Endothelial cell of umbilical vein (primary cell): ENCODE data around the gene FTSJ3. TPM values are rescaled to one million over a fixed set of nuclear protein-coding genes. Genes with fewer than 3 reads are reported as not detected.

ENCODE experiments used
- BruUV-seq: library from RNA; stranded (reverse); fragments of 400-500 nt; replicated peaks from 2 replicates; lab custom pipeline; 2021; lab: Mats Ljungman, UMichigan
- CTCF ChIA-PET: fragments of 300-600, 350-600 bp; sonication (Branson Sonifier 250); formaldehyde crosslinking; loops from one replicate; lab custom pipeline; 2021; ENCODE audit warnings: antibody characterized with exemption, inconsistent platforms; lab: Charles Lee
- POLR2A ChIA-PET: fragments of 300-600, 350-600 bp; sonication (Branson Sonifier 250); formaldehyde crosslinking; loops from one replicate; lab custom pipeline; 2021; ENCODE audit warnings: antibody characterized with exemption, inconsistent platforms; lab: Charles Lee
- DNase-seq: peaks from one replicate; pipeline ENCODE4 v3.0.0-alpha.2; 2011; ENCODE audit warnings: low read depth, low spot score
- FAIRE-seq: peaks from 2 replicates; lab custom pipeline; 2011; peaks lifted over from hg19 to GRCh38; lab: Jason Lieb, UNC
- H2AFZ ChIP-seq: 2 replicates; pipeline ENCODE4 v1.6.0; 2012; ENCODE audit warnings: low read depth, low read length, control low read depth, inconsistent platforms
- H3K27ac ChIP-seq: 2 replicates; pipeline ENCODE4 v1.5.1; 2011; ENCODE audit warnings: low read depth, mild to moderate bottlenecking, control low read depth, low read length, moderate library complexity; ENCODE audit not compliant: insufficient read depth
- H3K27me3 ChIP-seq, 2 experiments: 2 replicates each; pipeline versions ENCODE4 v1.6.0 to v1.6.1; 2011; ENCODE audit warnings: low read length in 2 of 2, mixed read lengths in 1 of 2; ENCODE audit not compliant: control insufficient read depth in 2 of 2, insufficient read depth in 2 of 2
- H3K36me3 ChIP-seq, 2 experiments: 2 replicates in 1 of 2; 3 replicates in 1 of 2; pipeline ENCODE4 v1.5.1; 2011; ENCODE audit warnings: low read length in 2 of 2, mild to moderate bottlenecking in 1 of 2, moderate library complexity in 1 of 2; ENCODE audit not compliant: control insufficient read depth in 2 of 2, insufficient read depth in 2 of 2; ENCODE audit errors: extremely low read depth in 1 of 2
- H3K4me1 ChIP-seq: 3 replicates; pipeline ENCODE4 v1.5.1; 2011; ENCODE audit warnings: mild to moderate bottlenecking, low read length; ENCODE audit not compliant: control insufficient read depth, insufficient read depth; ENCODE audit errors: extremely low read depth
- H3K4me2 ChIP-seq: 2 replicates; pipeline ENCODE4 v1.6.1; 2011; ENCODE audit warnings: low read length, control low read depth, mixed read lengths; ENCODE audit not compliant: insufficient read depth
- H3K4me3 ChIP-seq, 3 experiments: fragments of 200-600 bp in 1 of 3; sonication (generic), shearing (Covaris generic) in 1 of 3; replicated peaks in 1 of 3; 2 replicates each; pipeline ENCODE4 v1.5.1; 2011 to 2016; ENCODE audit warnings: control low read depth in 3 of 3, low read length in 3 of 3, mild to moderate bottlenecking in 2 of 3, inconsistent platforms in 1 of 3, low read depth in 1 of 3, moderate library complexity in 1 of 3; ENCODE audit not compliant: insufficient read depth in 1 of 3
- H3K79me2 ChIP-seq: 2 replicates; pipeline ENCODE4 v1.6.0; 2012; ENCODE audit warnings: low read length, inconsistent platforms; ENCODE audit not compliant: control insufficient read depth, insufficient read depth
- H3K9ac ChIP-seq: replicated peaks from 2 replicates; pipeline ENCODE3; 2011; ENCODE audit warnings: low read length, control low read depth; ENCODE audit not compliant: insufficient read depth; ENCODE audit errors: extremely low read depth
- H3K9me1 ChIP-seq: replicated peaks from 3 replicates; pipeline ENCODE4 v1.6.0; 2011; ENCODE audit warnings: mild to moderate bottlenecking, low read length; ENCODE audit not compliant: control insufficient read depth, insufficient read depth; ENCODE audit errors: extremely low read depth
- H3K9me3 ChIP-seq: replicated peaks from 2 replicates; pipeline ENCODE4 v1.5.1; 2012; ENCODE audit warnings: low read length, inconsistent platforms; ENCODE audit not compliant: control insufficient read depth, insufficient read depth
- H4K20me1 ChIP-seq: replicated peaks from 2 replicates; pipeline ENCODE3; 2011; ENCODE audit warnings: mild to moderate bottlenecking, low read length; ENCODE audit not compliant: control insufficient read depth, insufficient read depth; ENCODE audit errors: extremely low read depth
- EZH2 ChIP-seq: IDR thresholded peaks from 2 replicates; pipeline ENCODE4 v1.6.1; 2012; ENCODE audit warnings: borderline replicate concordance, low read depth, mild to moderate bottlenecking, moderate library complexity, low read length, inconsistent platforms; ENCODE audit not compliant: severe bottlenecking
- FOS ChIP-seq: IDR thresholded peaks from 2 replicates; pipeline ENCODE4 v1.6.1; 2011; ENCODE audit warnings: mild to moderate bottlenecking, low read length, moderate library complexity, borderline replicate concordance; ENCODE audit not compliant: insufficient read depth
- GATA2 ChIP-seq: IDR thresholded peaks from 2 replicates; pipeline ENCODE4 v1.7.0; 2011; ENCODE audit warnings: low read depth, mild to moderate bottlenecking, moderate library complexity, mixed read lengths, low read length; ENCODE audit not compliant: insufficient read length, insufficient read depth
- JUN ChIP-seq: IDR thresholded peaks from 2 replicates; pipeline ENCODE4 v1.6.1; 2011; ENCODE audit warnings: borderline replicate concordance, low read depth; ENCODE audit not compliant: insufficient read length, insufficient read depth
- POLR2A ChIP-seq: IDR thresholded peaks from 2 replicates; pipeline ENCODE4 v1.6.1; 2012; ENCODE audit warnings: low read depth, mild to moderate bottlenecking, control low read depth, low read length
- dilution Hi-C: fragments of 300-500 bp; cut with MboI; formaldehyde crosslinking; loops from one replicate; pipeline ENCODE4 v1.15.0; 2019; ENCODE audit warnings: low sequenced_read_pairs; ENCODE audit not compliant: extremely low pct_ligation_motif_present
- intact Hi-C: fragments of 100-400 bp; cut with micrococcal nuclease; formaldehyde crosslinking; loops from one replicate; pipeline ENCODE4 v1.10.0; 2022
- polyA plus RNA-seq, 4 experiments: library from polyadenylated mRNA; depleted of rRNA in 3 of 4; stranded (reverse) in 3 of 4; unstranded in 1 of 4; fragments of >200 nt; gene quantifications; 2 replicates each; pipeline versions ENCODE4 v1.2.1 to v1.2.3, GENCODE V29; 2011 to 2012; ENCODE audit warnings: missing spikeins in 1 of 4
- total RNA-seq: library from RNA; stranded (reverse); gene quantifications from 2 replicates; pipeline ENCODE4 v1.2.3, GENCODE V29; 2021
- TF ChIP-seq, protein P1 (sequence below), 2 donors: IDR thresholded peaks; 1 replicate in 1 of 2; 2 replicates in 1 of 2; pipeline ENCODE4 v1.5.1; 2011; ENCODE audit warnings: low read length in 2 of 2, mild to moderate bottlenecking in 2 of 2, moderate library complexity in 2 of 2, control low read depth in 1 of 2, inconsistent platforms in 1 of 2, low read depth in 1 of 2; ENCODE audit not compliant: insufficient read depth in 1 of 2; ENCODE audit errors: extremely low read depth in 1 of 2
- TF ChIP-seq, protein P2 (sequence below): IDR thresholded peaks from 2 replicates; pipeline ENCODE4 v1.6.1; 2011; ENCODE audit not compliant: insufficient read depth, insufficient read length

Gene FTSJ3
- total and polyA plus RNA-seq, 2 donors (not counting 3 experiments of a cell fraction or from before 2014, with no cell fraction given), result 42.1 to 60.2 TPM

DNA sequence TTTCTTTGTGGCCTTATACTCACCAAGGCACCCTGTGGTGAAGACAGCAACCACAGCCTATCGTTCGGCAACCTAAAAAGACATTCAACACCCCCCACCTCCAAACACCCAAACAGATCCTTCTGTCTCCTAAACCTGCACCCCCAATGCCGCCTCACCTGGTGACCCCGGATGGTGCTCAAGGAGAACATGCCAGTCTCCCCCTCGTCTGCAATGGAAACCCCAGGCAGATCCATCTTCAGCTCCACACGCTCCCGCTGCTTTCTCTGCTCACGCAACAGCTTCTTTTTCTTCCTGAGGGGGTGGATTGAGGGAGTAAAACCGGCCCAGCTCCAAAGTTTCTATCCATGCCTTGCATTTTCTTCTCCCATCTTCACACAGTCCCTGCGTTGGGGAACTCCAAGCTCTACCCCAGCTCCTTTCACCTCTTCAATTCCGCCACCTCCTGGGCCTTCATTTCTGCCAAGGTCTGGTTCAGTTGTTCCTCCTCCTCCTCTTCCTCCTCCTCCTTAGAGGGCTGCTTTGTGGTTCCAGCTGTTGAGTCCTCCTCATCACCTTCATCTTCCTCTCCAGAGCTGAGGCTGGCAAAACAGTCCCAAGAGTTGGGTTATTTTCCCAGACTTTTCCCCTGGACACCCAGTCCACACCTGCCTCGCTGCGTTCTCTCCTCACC, 3.7 kb downstream of the FTSJ3 start:
- intact Hi-C loops (loop anchor here (10.0 kb wide), 1 partner anchor 1249 kb away; no protein-coding TSS in a partner anchor), dilution Hi-C loops (no loop called here)
- Histone ChIP-seq H3K9ac (no peak overlapping the region), H3K36me3 (peaks cover 44 to 50% of the 10 kb centered on the region in 2 experiments), H3K4me3 (no peak overlapping the region), H3K9me3 (no peaks in the 10 kb centered on the region), H3K4me1 (peaks cover 19% of the 10 kb centered on the region), H3K27me3 (no peaks in the 10 kb centered on the region), H3K4me2 (no peak overlapping the region), H3K79me2 (peaks cover 35% of the 10 kb centered on the region), H3K9me1 (no peaks in the 10 kb centered on the region), H4K20me1 (no peaks in the 10 kb centered on the region), H2AFZ (no peak overlapping the region), H3K27ac (no peak overlapping the region)
- FAIRE-seq, result no peak
- POLR2A ChIA-PET, result no interaction called here
- no peak for DNase-seq
- BruUV-seq, result no TSS peak
- CTCF ChIA-PET, result interaction anchor here (0.9 kb wide), 1 partner anchor 11 kb away, joined by 3 read pairs; no protein-coding TSS in a partner anchor
- TF ChIP-seq GATA2 (no peak), JUN (no peak), POLR2A (no peak), FOS (no peak), EZH2 (no peak)
- TF ChIP-seq, protein P1, sequence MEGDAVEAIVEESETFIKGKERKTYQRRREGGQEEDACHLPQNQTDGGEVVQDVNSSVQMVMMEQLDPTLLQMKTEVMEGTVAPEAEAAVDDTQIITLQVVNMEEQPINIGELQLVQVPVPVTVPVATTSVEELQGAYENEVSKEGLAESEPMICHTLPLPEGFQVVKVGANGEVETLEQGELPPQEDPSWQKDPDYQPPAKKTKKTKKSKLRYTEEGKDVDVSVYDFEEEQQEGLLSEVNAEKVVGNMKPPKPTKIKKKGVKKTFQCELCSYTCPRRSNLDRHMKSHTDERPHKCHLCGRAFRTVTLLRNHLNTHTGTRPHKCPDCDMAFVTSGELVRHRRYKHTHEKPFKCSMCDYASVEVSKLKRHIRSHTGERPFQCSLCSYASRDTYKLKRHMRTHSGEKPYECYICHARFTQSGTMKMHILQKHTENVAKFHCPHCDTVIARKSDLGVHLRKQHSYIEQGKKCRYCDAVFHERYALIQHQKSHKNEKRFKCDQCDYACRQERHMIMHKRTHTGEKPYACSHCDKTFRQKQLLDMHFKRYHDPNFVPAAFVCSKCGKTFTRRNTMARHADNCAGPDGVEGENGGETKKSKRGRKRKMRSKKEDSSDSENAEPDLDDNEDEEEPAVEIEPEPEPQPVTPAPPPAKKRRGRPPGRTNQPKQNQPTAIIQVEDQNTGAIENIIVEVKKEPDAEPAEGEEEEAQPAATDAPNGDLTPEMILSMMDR (IDR thresholded peaks at IDR 0.05; ENCODE audit: extremely low read depth in 1 of 2, insufficient read depth in 1 of 2, low read depth in 1 of 2, low read length in 2 of 2), result no peak
- TF ChIP-seq, protein P2, sequence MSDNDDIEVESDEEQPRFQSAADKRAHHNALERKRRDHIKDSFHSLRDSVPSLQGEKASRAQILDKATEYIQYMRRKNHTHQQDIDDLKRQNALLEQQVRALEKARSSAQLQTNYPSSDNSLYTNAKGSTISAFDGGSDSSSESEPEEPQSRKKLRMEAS, result no peak
